Caco-2 (cell line): ENCODE results near the gene HSDL2. TPM values are rescaled to one million over a fixed set of nuclear protein-coding genes. Genes with fewer than 3 reads are reported as not detected.

ENCODE experiments used
- BruUV-seq: library from RNA; stranded (reverse); fragments of 400-500 nt; replicated peaks from 2 replicates; lab custom pipeline; 2021; lab: Mats Ljungman, UMichigan
- CTCF ChIA-PET: fragments of 300-600 bp; sonication (Branson Sonifier 250); formaldehyde crosslinking; loops from one replicate; lab custom pipeline; 2022; ENCODE audit warnings: antibody characterized with exemption; lab: Charles Lee
- POLR2A ChIA-PET: fragments of 300-600 bp; sonication (Branson Sonifier 250); formaldehyde crosslinking; loops from one replicate; lab custom pipeline; 2022; ENCODE audit warnings: antibody characterized with exemption; lab: Charles Lee
- DNase-seq, 2 experiments: peaks; one replicate each; pipeline versions ENCODE4 v3.0.0 to v3.0.0-alpha.2; 2020 to 2022
- H3K27me3 ChIP-seq: replicated peaks from 2 replicates; pipeline ENCODE4 v1.6.0; 2011; ENCODE audit warnings: low read length; ENCODE audit not compliant: control insufficient read depth, insufficient read depth
- H3K36me3 ChIP-seq: 2 replicates; pipeline ENCODE4 v1.5.1; 2011; ENCODE audit warnings: low read length; ENCODE audit not compliant: control insufficient read depth, insufficient read depth
- H3K4me1 ChIP-seq: fragments of 250-450 bp; sonication (Bioruptor Pico); 2 replicates; pipeline ENCODE4 v1.5.1; 2020; ENCODE audit warnings: mild to moderate bottlenecking
- H3K4me3 ChIP-seq: 2 replicates; pipeline ENCODE4 v1.5.1; 2011; ENCODE audit warnings: low read depth, mild to moderate bottlenecking, control low read depth, low read length
- H3K9me3 ChIP-seq: fragments of 250-450 bp; sonication (Bioruptor Pico); 2 replicates; pipeline ENCODE4 v1.5.1; 2020; ENCODE audit warnings: mild to moderate bottlenecking, moderate library complexity
- H3K27ac Mint-ChIP-seq: one replicate; pipeline ENCODE4 v1.8.0; 2022; ENCODE audit warnings: mixed read lengths; ENCODE audit not compliant: unreplicated experiment
- H3K27me3 Mint-ChIP-seq: one replicate; pipeline ENCODE4 v1.8.0; 2022; ENCODE audit warnings: mixed read lengths; ENCODE audit not compliant: insufficient read depth, unreplicated experiment
- H3K36me3 Mint-ChIP-seq: one replicate; pipeline ENCODE4 v1.8.0; 2022; ENCODE audit warnings: mild to moderate bottlenecking, mixed read lengths; ENCODE audit not compliant: insufficient read depth, unreplicated experiment
- H3K4me1 Mint-ChIP-seq: one replicate; pipeline ENCODE4 v1.8.0; 2022; ENCODE audit warnings: low read depth, mixed read lengths; ENCODE audit not compliant: unreplicated experiment
- H3K4me3 Mint-ChIP-seq: one replicate; pipeline ENCODE4 v1.8.0; 2022; ENCODE audit warnings: mild to moderate bottlenecking, moderate library complexity, mixed read lengths; ENCODE audit not compliant: unreplicated experiment
- H3K9me3 Mint-ChIP-seq: one replicate; pipeline ENCODE4 v1.8.0; 2022; ENCODE audit warnings: mixed read lengths; ENCODE audit not compliant: unreplicated experiment
- CTCF ChIP-seq, 2 experiments: fragments of 200-600 bp in 1 of 2; IDR thresholded peaks; 1 replicate in 1 of 2; 2 replicates in 1 of 2; pipeline versions ENCODE4 v1.5.1 to v1.8.0; 2011 to 2022; ENCODE audit warnings: antibody characterized with exemption in 1 of 2, control low read depth in 1 of 2, inconsistent platforms in 1 of 2, low read depth in 1 of 2, low read length in 1 of 2, mild to moderate bottlenecking in 1 of 2, moderate library complexity in 1 of 2; ENCODE audit not compliant: insufficient read depth in 1 of 2, severe bottlenecking in 1 of 2, unreplicated experiment in 1 of 2
- intact Hi-C: fragments of 100-400 bp; cut with micrococcal nuclease; formaldehyde crosslinking; loops from one replicate; pipeline ENCODE4 v1.10.0; 2022; ENCODE audit not compliant: unreplicated experiment
- total RNA-seq: library from RNA; stranded (reverse); gene quantifications from 2 replicates; pipeline ENCODE4 v1.2.3, GENCODE V29; 2022

The HSDL2 gene
- total RNA-seq, 1 experiment from 2014 or later, result 134 TPM

GRCh38 chr9:112349008-112349333 lies 30.9 kb upstream of the HSDL2 start:
- no TSS peak for BruUV-seq
- intact Hi-C loops, result no loop called here
- 0 out of 2 replicates have a peak, but pooled peaks cover 5% of the 10 kb centered on the region for H3K9me3 ChIP-seq
- no peaks in the 10 kb centered on the region for H3K27me3 ChIP-seq
- Mint-ChIP-seq H3K4me3 (peak overlapping the region; percentile 72), H3K9me3 (peaks cover 6% of the 10 kb centered on the region), H3K27me3 (no peaks in the 10 kb centered on the region), H3K27ac (peak overlapping the region; percentile 76), H3K4me1 (no peaks in the 10 kb centered on the region), H3K36me3 (peaks cover 14% of the 10 kb centered on the region)
- no peak for TF ChIP-seq CTCF (IDR thresholded peaks at IDR 0.05; ENCODE audit: insufficient read depth in 1 of 2, low read depth in 1 of 2, low read length in 1 of 2, severe bottlenecking in 1 of 2, unreplicated experiment in 1 of 2)
- no peak for DNase-seq
- no peaks in the 10 kb centered on the region for H3K36me3 ChIP-seq
- no peak overlapping the region; the same call in 1 of the 2 replicates for H3K4me3 ChIP-seq
- ChIA-PET POLR2A (no interaction called here), CTCF (no interaction called here)
- peaks cover 24% of the 10 kb centered on the region for H3K4me1 ChIP-seq

GRCh38 chr9:112351184-112351583 lies 28.7 kb upstream of the HSDL2 start:
- no peaks in the 10 kb centered on the region for H3K36me3 ChIP-seq
- POLR2A ChIA-PET, result no interaction called here
- 0 out of 2 replicates have a peak, but pooled peaks cover 5% of the 10 kb centered on the region for H3K9me3 ChIP-seq
- Mint-ChIP-seq H3K27me3 (no peaks in the 10 kb centered on the region), H3K9me3 (peaks cover 6% of the 10 kb centered on the region), H3K36me3 (peaks cover 10% of the 10 kb centered on the region), H3K4me3 (no peak overlapping the region), H3K27ac (no peak overlapping the region), H3K4me1 (no peaks in the 10 kb centered on the region)
- no peak overlapping the region for H3K4me3 ChIP-seq
- no peaks in the 10 kb centered on the region for H3K27me3 ChIP-seq
- CTCF ChIA-PET, result no interaction called here
- H3K4me1 ChIP-seq, result peaks cover 24% of the 10 kb centered on the region
- intact Hi-C loops, result no loop called here
- BruUV-seq, result no TSS peak
- no peak for DNase-seq
- no peak for TF ChIP-seq CTCF (IDR thresholded peaks at IDR 0.05; ENCODE audit: insufficient read depth in 1 of 2, low read depth in 1 of 2, low read length in 1 of 2, severe bottlenecking in 1 of 2, unreplicated experiment in 1 of 2)

GRCh38 chr9:112352209-112352608 lies 27.7 kb upstream of the HSDL2 start:
- Mint-ChIP-seq H3K9me3 (peaks cover 6% of the 10 kb centered on the region), H3K27ac (no peak overlapping the region), H3K4me1 (no peaks in the 10 kb centered on the region), H3K27me3 (no peaks in the 10 kb centered on the region), H3K4me3 (no peak overlapping the region), H3K36me3 (peaks cover 10% of the 10 kb centered on the region)
- intact Hi-C loops, result no loop called here
- no TSS peak for BruUV-seq
- CTCF ChIA-PET, result no interaction called here
- H3K36me3 ChIP-seq, result no peaks in the 10 kb centered on the region
- no peak overlapping the region for H3K4me3 ChIP-seq
- POLR2A ChIA-PET, result no interaction called here
- no peak for DNase-seq
- no peaks in the 10 kb centered on the region for H3K27me3 ChIP-seq
- 0 out of 2 replicates have a peak, but pooled peaks cover 5% of the 10 kb centered on the region for H3K9me3 ChIP-seq
- no peak for TF ChIP-seq CTCF (IDR thresholded peaks at IDR 0.05; ENCODE audit: insufficient read depth in 1 of 2, low read depth in 1 of 2, low read length in 1 of 2, severe bottlenecking in 1 of 2, unreplicated experiment in 1 of 2)
- peaks cover 24% of the 10 kb centered on the region for H3K4me1 ChIP-seq
